GM12872 (cell line): Measurements from ENCODE around the gene TENT5C.

ENCODE experiments used
- CTCF ChIP-seq: IDR thresholded peaks from 3 replicates; pipeline ENCODE4 v1.5.1; 2011; ENCODE audit warnings: low read depth, mild to moderate bottlenecking, low read length, moderate library complexity; ENCODE audit not compliant: insufficient read depth

Gene TENT5C

DNA sequence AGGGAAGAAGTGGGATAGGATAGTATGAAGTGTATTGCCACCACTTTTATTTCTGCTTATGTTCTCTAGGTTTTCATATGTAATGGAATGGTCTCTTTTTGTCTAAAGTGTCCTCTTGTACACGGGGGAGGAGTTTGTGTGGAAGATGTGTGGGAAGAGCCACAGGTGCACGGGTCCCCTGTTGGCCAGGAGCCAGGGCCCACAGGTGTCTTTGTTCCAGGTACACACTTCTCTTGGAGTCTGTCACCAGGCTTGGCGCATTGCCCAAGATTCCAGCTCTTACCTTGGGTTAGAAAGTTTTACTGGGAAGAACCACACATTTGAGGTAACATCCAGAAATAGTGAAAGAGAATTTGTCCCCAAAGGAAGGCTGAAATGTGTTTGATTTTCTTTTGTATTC lies 10.5 kb downstream of the TENT5C start:
- no peak for TF ChIP-seq CTCF

DNA sequence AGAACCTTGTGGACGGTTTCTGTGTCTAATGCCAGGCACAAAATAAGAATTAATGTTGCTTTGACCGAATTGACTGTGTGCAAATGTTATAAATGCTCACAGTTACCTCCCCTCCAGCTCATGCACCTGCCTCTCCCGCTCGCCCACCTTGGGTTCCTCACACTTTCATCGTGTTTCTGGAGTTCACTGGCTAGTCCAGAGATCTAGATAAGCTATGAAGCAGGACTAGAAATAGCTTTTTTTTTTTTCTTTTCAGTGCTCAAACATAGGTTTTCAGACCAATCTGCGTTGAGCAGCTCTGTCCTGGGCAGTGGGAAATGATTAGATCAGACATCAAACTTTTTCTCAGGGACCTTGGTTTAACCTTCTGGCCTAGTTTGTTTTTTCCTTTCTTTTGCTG lies 11.1 kb downstream of the TENT5C start:
- no peak for TF ChIP-seq CTCF

- TF ChIP-seq CTCF: no peak
Measured at GRCh38 chr1:117618450-117619122, 12.7 kb downstream of the TENT5C start.

DNA sequence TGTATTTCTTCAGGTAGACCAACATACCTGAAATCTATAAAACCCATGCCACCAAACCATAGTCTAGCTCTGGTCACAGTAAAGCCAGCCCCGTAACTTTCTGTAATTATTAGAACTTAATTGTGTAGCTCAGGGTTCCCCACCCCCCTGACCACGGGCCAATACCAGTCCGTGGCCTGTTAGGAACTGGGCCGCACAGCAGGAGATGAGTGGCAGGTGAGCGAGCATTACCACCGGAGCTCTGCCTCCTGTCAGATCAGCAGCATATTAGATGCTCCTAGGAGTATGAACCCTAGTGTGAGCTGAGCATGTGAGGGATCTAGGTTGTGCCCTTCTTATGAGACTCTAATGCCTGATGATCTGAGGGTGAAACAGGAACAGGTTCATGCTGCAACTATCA lies 14.6 kb downstream of the TENT5C start:
- TF ChIP-seq CTCF: no peak

DNA sequence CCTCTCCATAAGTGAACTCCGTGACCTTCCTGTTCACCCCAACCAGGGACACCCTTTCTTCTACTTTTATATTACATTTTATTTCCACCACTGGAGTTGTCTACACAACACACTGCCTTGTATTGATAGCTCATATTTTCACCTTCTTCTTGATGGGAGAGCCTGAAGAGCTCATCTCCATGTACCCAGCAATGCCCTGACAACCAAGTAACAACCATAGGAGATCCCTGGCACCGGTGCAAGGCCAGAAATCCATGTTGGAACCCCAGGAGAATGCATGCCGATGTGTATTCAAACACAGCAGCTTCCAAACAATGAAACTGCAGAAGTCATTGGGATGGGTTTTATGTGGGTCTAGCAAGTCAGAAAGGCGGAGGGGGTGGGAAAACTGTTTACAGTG lies 15.5 kb downstream of the TENT5C start:
- TF ChIP-seq CTCF: no peak

DNA sequence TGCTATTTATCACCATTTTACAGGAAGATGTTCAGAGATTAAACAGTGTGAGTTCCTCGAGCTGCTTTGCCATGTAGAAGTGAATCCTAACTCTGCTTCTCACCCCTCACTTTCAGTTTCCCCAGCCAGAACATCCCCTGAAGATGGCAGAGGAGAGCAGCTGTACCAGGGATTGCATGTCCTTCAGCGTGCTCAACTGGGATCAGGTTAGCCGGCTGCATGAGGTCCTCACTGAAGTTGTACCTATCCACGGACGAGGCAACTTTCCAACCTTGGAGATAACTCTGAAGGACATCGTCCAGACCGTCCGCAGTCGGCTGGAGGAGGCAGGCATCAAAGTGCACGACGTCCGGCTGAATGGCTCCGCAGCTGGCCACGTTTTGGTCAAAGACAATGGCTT lies 16.9 kb downstream of the TENT5C start:
- no peak for TF ChIP-seq CTCF

GRCh38 chr1:117623141-117623540 lies 17.3 kb downstream of the TENT5C start:
- no peak for TF ChIP-seq CTCF
